HG02973 (cell line): ENCODE results near the gene ST6GALNAC3.

Experiments used
- ATAC-seq: cut with Tn5 transposase; IDR thresholded peaks from one replicate; pipeline ENCODE4 v1.9.1; 2021; ENCODE audit warnings: moderate library complexity; ENCODE audit not compliant: unreplicated experiment

ST6GALNAC3 gene

DNA sequence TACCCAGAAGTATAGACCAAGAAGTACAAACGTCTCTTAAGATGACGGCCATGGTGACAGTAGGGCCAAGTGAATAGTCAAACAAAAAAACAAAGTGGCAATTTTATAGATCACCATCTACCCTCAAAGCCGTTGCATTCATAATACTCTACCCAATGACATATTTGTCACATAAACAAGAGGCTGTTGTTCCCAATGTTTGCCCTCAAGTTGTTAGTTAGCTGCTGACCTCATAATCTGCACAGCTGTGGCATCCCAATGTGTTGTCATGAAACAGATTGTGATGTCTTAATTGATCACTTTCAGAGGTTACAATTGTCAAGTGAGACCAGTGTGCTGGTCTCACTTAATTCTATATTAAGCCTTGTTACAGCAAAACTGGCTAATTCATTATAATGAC lies 333.8 kb downstream of the ST6GALNAC3 start:
- no peak for ATAC-seq

DNA sequence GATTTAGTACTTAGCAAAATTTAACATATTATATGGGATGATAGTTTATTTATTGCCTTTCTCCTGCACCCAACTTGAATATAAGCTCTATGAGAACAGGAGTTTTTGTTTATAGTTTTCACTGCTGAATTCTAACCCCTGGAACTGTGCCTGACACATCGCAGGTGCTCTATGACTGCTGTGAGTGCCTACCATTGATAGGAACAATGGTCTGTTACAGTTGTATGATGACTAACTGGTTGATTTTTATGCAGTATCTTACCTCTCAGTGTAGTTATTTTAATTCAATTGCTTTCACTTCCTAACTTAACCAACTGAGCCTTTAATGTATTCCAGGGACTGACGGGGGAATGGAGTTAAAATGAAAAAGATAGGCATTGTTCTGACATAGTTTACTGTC lies 336.0 kb downstream of the ST6GALNAC3 start:
- no peak for ATAC-seq

DNA sequence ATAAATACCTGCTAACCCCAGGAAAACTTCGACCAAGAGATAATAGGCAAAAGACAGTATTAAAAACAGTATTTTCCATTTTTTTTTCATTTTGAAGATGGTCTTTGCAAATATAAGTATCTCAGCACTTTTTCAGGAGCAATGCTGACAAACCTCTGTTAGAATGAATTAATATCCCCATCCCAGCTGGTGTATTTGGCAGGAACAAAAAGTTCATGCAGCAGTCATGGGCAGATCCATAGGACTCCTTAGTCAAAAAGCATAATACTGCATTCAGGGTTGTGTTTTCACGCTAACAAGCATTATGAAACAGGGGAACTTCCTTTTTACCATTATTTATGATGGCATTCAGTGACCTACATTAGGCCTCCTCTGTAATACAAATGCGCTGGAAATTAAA lies 344.0 kb downstream of the ST6GALNAC3 start:
- ATAC-seq = no peak

DNA sequence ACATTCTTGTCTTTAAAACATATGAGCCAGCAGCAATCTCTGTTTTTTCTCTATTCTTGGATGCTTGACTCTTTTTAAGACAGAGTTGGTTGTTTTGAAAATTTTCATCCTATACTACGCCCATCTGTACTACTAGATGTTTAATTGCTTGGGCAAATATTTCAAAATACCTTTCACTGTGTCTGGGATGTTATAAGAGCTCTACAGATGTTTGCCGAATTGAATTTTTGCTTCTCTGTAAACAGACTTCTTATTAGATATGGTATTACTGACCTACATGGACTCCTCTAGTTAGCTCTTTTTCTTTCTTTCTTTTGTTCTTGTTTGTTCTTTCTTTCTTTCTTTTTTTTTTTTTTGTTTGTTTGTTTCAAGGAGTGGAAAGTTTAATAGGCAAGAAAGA lies 345.1 kb downstream of the ST6GALNAC3 start:
- ATAC-seq = no peak

DNA sequence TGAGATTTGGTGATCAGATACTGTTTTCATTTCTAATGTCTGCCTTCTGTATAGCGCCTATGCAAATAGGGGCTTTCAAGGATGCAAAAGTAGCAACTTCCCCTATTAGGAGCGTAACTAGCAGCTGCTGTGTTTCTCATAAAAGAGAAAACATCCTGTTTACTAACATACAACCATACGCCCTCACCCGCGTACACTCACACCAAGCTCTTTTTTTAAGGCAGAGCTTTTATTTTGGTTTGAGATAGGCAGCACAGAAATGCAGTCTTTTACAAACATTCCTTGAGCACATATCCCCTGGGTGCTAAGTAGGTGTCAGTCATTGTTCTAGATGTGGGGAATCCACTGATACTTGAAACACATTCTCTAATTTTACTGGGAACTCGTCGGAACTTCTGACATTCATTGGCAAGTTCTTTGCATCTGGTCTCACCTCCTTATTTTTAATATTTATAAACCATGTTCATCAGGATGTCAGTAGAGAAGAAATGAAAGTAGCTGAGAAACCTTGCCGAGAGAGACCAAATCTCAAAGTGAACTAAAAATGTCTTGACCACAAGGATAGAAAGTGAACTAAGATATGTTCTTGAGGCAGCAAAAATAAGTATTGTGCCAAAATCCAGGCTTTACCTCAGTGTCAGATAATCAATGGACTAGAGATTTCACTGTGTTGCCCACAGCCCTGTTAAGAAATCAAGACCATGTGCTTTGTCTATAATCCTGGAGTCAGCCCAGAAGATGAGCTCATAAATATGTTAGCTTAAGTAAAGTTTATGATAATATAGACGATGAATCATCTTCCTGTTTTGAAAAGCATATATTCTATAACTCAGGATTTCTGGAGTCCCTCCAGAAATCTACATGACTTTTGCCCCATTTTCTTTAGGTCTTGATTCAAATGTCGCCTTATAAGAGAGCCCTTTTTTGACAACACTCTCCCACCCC lies 350.9 kb downstream of the ST6GALNAC3 start:
- ATAC-seq = no peak

DNA sequence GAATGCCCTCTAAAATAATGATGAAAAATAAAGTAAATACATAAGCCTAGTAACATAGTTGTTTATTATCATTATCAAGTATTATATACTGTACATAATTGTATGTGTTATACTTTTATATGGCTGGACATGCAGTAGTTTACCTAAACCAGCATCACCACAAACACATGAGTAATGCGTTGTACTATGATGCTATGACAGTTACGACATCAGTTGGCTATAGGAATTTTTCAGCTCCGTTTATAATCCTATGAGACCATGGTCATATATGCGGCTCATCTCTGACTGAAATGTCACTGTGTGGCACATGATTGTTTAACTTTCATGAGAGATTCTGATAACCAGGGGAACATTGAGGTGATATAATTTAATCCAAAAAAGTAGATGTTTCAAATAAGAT lies 352.1 kb downstream of the ST6GALNAC3 start:
- no peak for ATAC-seq

DNA sequence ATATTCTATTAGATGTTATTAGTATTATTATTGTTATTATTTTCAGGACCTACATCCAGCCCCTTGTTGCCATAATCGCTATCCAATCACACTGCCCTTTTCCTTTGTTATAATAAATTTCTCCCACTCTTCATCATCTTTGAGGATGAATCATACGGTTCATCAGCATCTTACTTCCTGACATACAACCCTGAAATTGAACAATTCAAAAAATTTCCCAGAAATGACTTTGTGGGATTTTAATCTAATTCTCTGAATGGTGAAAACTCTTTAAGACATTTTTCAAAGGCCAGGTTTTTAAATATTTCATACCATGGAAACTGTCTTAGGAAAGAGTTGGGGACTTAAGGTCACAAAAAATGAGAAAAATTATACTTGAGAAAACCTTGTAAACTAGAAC lies 353.5 kb downstream of the ST6GALNAC3 start:
- ATAC-seq = no peak

DNA sequence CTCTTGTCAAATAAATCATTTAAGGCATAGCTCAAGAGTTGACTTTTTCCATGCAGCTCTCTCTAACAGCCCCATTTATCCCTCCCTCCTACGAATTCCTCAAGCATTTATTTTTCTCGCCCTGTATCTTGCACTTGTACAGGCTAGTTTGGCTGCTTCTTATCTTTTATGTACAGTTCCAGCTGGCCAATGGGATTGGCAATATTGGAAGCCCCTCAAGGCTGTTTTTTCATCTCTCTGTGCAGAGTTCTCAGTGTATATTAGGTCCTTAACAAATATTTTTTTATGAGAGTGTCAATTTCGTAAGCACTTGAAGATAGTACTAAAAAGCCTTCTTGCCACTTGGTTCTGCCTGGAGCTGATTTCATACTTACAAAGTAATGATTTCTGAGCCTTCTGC lies 356.0 kb downstream of the ST6GALNAC3 start:
- ATAC-seq = no peak

DNA sequence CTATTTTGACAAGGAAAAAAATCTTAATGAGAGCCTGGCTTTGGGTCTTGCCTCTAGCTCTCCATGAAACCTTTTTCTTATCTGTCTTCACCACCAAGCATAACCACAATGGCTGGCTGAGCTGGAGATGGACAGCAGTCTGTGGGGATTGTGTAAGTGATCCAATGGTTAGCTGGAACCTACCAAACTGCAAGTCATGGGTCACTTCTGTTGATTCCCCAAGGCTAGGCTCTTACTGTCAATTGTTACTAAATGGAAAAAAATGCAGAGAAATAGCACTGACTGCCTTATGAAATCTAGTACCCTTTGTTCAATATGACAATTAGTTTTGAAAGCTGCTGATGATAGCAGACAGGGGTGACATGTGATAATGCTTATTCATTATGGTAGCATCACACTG lies 359.0 kb downstream of the ST6GALNAC3 start:
- no peak for ATAC-seq

DNA sequence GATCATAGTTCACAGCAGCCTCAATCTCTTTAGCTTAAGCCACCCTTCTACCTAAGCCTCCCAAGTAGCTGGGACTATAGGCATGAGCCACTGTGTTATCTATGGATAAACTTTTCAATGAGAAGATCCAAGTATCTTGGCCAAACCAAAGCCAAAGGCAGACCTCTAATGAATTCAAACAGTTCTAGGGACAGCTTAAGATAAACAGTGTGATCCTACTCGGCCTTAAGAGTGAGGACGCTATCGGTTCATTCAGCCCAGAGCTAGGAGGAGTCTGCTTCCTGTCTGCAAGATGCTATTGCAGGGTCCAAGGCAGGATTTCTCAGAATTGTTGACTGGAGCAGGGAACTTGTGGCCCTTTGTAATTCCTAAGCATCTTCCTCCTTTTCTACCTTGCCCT lies 368.7 kb downstream of the ST6GALNAC3 start:
- ATAC-seq = no peak

DNA sequence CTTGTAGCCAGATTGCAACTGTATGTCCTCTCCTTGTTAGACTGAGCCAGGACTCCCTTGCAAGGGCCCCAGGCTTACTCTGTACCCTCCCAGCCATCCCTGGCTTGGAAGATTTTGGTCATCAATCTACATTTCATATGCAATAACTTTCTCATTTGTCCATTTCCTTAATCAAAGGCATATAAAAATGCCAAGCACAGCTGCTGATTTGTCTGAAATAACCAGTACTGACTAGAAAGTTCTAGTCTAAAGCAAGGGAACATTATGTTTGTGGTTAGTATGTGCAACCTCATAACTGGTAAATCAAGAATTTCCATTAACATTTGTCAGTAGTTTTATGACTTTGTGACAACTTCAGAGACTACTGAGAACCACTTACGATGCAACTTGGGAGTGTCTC lies 370.2 kb downstream of the ST6GALNAC3 start:
- ATAC-seq = no peak

DNA sequence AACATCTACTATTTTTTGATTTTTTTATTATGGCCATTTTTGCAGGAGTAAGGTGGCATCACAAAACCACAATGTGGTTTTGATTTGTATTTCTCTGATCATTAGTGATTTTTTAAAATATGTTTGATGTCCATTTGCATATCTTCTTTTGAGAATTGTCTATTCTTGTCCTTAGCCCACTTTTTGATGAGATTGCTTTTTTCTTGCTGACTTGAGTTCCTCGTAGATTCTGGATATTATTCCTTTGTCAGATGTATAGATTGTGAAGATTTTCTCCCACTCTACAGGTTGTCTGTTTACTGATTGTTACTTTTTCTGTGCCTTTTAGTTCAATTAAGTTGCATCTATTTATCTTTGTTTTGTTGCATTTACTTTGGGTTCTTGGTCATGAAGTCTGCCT lies 375.7 kb downstream of the ST6GALNAC3 start:
- ATAC-seq = no peak

DNA sequence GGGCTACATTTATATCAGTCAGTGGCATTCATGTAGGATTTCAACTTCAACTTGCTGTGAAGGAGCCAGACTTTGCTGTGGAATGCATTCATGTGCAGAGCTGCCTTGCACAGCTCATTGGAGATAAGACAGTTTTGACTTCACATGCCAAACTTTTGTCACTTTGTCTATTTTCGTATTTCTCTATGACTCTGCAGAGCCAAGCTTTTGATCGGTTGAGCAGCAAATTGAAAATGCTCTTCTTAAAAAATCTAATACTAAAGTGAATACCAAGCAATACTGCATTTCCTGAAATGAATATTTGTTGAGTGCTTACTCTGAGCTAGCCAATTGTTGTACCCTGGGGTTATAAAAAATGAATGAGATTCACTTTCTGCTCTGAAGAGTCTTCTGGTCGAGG lies 388.7 kb downstream of the ST6GALNAC3 start:
- ATAC-seq = no peak

DNA sequence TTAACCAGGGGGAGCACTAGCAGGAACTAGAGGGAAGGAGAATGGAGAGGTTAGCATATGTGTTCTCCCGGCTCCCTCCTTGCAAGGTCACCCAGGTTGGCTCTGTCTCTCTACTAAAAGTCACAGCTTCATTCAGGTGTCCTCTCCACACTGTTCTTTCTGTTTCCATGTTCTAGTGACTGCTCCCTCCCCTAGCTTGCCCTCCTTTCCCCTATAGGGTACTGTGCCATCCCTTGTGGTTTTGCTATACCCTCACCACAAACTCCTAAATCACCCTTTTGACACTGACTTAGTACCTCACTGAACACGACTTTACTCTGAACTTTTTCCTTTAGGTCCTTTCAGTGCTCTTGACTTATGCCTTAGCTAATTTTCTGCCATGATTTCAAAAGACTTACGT lies 389.3 kb downstream of the ST6GALNAC3 start:
- no peak for ATAC-seq

DNA sequence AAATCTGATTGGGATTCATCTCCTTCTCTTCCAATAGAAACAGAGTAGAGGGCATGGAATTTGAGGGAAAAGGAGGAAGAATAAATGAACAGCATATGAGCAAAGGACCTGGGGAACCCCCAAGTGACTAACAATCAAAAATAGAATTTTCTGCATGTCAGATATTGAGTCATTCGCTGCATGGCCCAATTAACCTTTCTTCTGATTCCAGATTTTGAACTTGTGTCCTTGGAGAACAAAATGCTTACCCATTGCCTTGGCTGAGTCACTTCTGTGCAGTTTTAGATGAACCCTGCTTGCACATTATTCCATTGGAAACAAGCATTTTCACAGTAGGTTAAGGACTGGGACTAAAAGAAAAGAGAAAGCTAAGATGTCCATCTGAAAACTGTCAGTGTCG lies 390.5 kb downstream of the ST6GALNAC3 start:
- no peak for ATAC-seq

DNA sequence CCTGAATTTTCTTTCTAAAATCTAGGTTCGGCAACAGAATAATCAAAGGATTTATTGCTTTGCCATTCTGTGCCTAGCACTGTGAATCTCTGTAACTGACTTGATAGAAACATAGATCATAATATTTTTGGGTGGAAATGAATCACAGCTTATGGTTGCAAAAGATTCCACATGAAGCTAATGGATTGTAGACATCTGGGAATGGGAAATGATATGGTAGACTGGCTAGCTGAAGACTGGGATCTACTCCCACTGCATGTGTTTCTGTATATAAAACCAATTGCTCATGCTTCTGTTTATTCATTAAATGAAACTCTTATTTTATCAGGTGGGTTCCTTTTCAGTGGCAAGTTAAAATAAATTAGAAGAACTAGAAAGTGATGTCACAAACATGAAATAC lies 395.6 kb downstream of the ST6GALNAC3 start:
- ATAC-seq = no peak

DNA sequence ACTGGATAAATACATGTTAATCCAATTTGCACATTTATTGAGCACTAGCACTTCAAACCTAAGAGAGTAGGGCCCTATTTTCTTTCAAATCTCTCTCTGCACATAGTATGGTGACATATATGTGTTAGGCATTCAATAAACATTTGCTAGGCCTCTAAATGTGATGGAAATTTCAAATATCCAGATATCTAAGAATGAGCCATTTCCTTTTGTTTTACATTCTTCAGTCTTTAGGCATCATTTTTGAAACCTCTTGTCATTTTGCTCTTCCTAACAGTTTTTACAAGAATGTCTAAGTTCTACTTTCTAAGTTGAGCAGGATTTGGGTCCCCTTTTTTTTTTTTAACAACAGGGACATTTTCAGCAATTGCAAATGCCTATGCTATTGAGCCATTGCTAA lies 397.0 kb downstream of the ST6GALNAC3 start:
- no peak for ATAC-seq

DNA sequence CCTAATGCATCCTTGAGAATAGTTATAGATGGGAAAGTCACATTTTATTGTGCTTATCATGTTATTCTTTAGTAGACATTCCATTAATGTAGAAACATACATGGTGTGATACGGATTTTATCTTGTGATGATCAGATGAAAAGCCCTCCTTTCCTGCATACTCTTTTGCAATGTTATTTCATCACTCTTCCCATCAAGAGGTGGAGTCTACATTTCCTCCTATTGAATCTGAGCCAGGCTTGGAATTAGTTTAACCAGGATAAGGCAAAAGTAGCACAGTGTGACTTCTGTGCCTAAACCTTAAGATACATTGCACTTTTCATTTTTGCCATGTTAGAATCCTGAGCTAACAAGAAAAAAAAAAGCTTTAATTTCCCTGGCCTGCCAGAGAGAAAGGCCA lies 399.0 kb downstream of the ST6GALNAC3 start:
- ATAC-seq = no peak

DNA sequence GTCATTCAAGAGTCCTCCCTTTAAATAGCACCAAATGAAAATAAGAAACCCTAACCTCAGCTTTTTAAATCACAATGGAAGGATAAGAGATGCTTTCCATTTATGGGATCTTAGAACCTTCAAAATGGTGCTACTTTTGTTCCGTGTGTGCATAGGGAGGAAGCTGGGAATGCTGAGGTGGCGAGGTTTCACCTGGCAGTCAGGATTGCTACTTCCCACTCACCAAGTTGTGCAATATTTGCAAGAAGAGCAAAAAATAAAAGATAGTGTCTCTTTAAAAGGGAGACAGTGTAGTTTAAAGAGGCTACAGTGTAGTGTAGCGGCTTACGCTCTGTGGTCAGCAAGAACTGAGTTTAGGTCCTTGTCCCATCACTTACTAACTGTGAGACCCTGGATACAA lies 400.4 kb downstream of the ST6GALNAC3 start:
- ATAC-seq = no peak

DNA sequence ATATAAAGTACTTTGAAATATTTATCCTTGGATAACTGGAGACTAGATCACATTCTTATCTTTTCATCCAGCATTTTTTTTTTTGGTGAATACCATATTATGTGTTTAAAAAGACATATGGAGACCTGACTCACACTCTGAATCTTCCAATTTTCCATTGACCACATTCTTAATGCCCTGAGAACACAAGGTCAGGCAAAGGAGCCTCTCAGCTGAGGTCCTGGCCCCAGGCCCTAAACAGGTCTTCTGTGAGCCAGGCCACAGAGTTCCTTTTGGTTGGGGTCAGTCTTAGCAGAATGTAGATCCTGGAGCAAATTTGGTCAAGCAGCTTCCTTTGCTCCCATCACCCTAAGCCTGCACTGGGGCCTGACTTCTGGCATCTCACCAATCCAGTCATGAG lies 402.6 kb downstream of the ST6GALNAC3 start:
- ATAC-seq = no peak

DNA sequence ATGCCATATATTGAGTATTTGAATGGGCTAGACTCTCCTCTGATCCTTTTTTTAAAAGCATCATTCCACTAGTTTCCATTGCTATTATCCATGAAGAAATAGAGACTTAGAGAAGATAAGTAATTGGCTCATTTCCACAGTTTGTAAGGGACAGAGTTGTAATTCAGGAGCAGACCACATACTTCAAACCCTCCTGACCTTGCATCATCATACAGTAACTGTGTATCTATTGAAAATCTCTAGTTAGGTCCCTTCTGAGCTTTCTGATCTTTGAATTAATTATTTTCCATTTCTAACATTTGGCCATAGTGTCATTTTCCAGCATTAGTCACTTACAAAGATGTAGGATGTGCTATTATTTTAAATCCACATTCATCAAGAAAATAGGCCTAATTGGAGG lies 406.3 kb downstream of the ST6GALNAC3 start:
- ATAC-seq = no peak

DNA sequence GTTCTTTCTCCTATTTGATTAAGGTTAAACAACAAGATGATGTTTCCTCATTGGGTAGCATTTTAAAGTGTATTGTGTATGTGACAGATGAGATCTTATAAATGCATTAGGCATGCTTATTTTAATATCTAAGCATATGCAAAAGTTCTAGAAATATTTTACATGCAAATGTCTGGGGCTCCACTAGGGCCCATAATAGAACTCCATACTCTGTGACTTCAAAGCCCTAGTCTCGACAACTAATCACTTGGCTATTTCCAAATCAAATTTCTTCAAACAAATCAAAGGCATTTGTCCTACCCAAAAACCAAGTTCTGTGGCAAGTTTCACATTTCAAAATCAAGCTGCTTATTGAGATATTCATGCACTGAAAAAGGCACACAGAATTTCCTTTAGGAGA lies 407.1 kb downstream of the ST6GALNAC3 start:
- ATAC-seq = no peak

DNA sequence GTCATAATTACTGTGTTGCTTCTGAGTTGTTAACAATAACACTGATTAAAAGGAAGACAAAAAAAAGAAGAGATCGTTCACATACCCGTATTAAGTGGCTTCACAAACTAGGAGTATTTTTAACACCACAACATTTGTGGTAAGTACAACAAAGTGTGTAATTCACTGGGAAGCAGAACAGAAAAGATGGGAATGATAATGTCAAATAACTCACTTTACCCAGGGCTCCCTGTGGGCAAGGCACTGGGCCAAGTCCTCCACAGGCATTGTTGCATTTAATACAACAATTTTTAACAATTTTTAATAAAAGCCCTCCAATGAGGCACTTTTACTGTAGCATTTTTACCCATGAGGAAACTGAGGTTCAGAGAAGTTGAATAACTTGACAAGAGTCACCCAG lies 407.7 kb downstream of the ST6GALNAC3 start:
- no peak for ATAC-seq
